ENCODE measurements around the gene SYT2.

- TF ChIP-seq POLR2A (IDR thresholded peaks at IDR 0.05) (no peak), POLR2AphosphoS5 (IDR thresholded peaks at IDR 0.05) (no peak), CTCF (IDR thresholded peaks at IDR 0.05 in 8 of 11, conservative IDR thresholded peaks at IDR 0.05 in 3 of 11) (no peak)
Measured at GRCh38 chr1:202709276-202710041, 795 bp downstream of the SYT2 start.

Data from spleen (tissue), 7 donors.